HG02678 (cell line): ENCODE measurements around the gene NBAS.

Source experiments
- ATAC-seq: cut with Tn5 transposase; IDR thresholded peaks from one replicate; pipeline ENCODE4 v1.9.1; 2021; ENCODE audit warnings: mild to moderate bottlenecking, moderate library complexity; ENCODE audit not compliant: unreplicated experiment

The NBAS gene

GRCh38 chr2:15372019-15372418, 189.1 kb downstream of the NBAS start:
- no peak for ATAC-seq

- no peak for ATAC-seq
These were observed 192.0 kb downstream of the NBAS start for GRCh38 chr2:15369129-15369528.

- ATAC-seq = peak; percentile 75
These were observed 193.4 kb downstream of the NBAS start for GRCh38 chr2:15367715-15368114.

- ATAC-seq = no peak
These were observed 193.9 kb downstream of the NBAS start for GRCh38 chr2:15367205-15367604.

GRCh38 chr2:15365411-15365810, 195.7 kb downstream of the NBAS start:
- ATAC-seq = no peak

GRCh38 chr2:15364561-15364960, 196.6 kb downstream of the NBAS start:
- no peak for ATAC-seq

- no peak for ATAC-seq
These were observed 197.4 kb downstream of the NBAS start for GRCh38 chr2:15363734-15364133.

- no peak for ATAC-seq
These were observed 198.0 kb downstream of the NBAS start for GRCh38 chr2:15363142-15363541.

GRCh38 chr2:15359716-15360531, 201.2 kb downstream of the NBAS start:
- no peak for ATAC-seq

GRCh38 chr2:15357922-15358321, 203.2 kb downstream of the NBAS start:
- no peak for ATAC-seq

GRCh38 chr2:15357186-15357585, 203.9 kb downstream of the NBAS start:
- ATAC-seq = no peak

GRCh38 chr2:15355386-15355785, 205.7 kb downstream of the NBAS start:
- no peak for ATAC-seq

GRCh38 chr2:15354596-15355366, 206.4 kb downstream of the NBAS start:
- no peak for ATAC-seq

- no peak for ATAC-seq
These were observed 208.8 kb downstream of the NBAS start for GRCh38 chr2:15352363-15352762.

- ATAC-seq = no peak
These were observed 212.5 kb downstream of the NBAS start for GRCh38 chr2:15348636-15349035.

GRCh38 chr2:15348045-15348444, 213.1 kb downstream of the NBAS start:
- no peak for ATAC-seq

GRCh38 chr2:15346624-15347023, 214.5 kb downstream of the NBAS start:
- no peak for ATAC-seq

GRCh38 chr2:15337996-15338666, 223.0 kb downstream of the NBAS start:
- ATAC-seq = no peak

- ATAC-seq = no peak
These were observed 226.3 kb downstream of the NBAS start for GRCh38 chr2:15334644-15335326.

GRCh38 chr2:15331787-15332186, 229.3 kb downstream of the NBAS start:
- ATAC-seq = no peak

- no peak for ATAC-seq
These were observed 235.8 kb downstream of the NBAS start for GRCh38 chr2:15325296-15325695.
